ENCODE results near the gene TOR1A. TPM values are rescaled to one million over a fixed set of nuclear protein-coding genes. Genes with fewer than 3 reads are reported as not detected.

TOR1A gene, protein sequence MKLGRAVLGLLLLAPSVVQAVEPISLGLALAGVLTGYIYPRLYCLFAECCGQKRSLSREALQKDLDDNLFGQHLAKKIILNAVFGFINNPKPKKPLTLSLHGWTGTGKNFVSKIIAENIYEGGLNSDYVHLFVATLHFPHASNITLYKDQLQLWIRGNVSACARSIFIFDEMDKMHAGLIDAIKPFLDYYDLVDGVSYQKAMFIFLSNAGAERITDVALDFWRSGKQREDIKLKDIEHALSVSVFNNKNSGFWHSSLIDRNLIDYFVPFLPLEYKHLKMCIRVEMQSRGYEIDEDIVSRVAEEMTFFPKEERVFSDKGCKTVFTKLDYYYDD
- 10 to 100 TPM; 17.4 to 27.0 TPM for total RNA-seq

DNA sequence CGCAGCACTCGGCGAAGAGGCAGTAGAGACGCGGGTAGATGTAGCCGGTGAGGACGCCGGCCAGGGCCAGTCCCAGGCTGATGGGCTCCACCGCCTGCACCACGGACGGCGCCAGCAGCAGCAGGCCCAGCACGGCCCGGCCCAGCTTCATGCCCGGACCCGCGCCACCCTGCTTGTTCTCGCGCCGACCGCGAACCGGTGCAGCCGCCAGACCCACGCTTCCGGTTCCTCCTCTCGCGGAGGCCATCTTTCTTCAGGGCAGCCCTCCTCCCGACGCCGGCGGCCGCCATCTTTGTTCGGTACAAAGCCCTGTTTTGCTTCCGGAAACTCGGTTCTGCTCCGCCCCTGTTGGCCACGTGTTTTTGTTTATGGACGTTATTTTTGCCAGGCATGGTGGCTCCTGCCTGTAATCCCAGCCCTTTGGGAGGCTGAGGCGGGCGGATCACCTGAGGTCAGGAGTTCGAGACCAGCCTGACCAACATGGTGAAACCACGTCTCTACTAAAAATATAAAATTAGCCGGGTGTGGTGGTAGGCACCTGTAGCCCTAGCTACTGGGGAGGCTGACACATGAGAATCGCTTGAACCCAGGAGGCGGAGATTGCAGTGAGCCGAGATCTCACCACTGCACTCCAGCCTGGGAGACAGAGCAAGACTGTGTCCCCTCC is at the start of gene TOR1A:
Gene TOR1A, minus strand, starts transcription at position 202 of the 667 bp plus-strand sequence. Its CDS starts 51 bp downstream, at position 151.
- H3K27me3 ChIP-seq: no peaks in the 10 kb centered on the region
- H3K4me1 ChIP-seq: peaks cover 9% of the 10 kb centered on the region
- intact Hi-C loops (cut with DNase I): no loop called here
- peaks cover 3 to 11% of the 10 kb centered on the region in 2 donors for H3K36me3 ChIP-seq (replicated peaks in 1 of 2; ENCODE audit: insufficient read depth in 1 of 2, low read depth in 2 of 2)
- DNase-seq: peak; percentile 96 to 97 (median 96)
- peak within 1 kb of the TSS in 3 of 4 donors; percentile 49 to 77 (median 71) for H3K27ac ChIP-seq
- ATAC-seq: peak; percentile 99
- no peaks in the 10 kb centered on the region for H3K9me3 ChIP-seq
- TF ChIP-seq, protein P1, sequence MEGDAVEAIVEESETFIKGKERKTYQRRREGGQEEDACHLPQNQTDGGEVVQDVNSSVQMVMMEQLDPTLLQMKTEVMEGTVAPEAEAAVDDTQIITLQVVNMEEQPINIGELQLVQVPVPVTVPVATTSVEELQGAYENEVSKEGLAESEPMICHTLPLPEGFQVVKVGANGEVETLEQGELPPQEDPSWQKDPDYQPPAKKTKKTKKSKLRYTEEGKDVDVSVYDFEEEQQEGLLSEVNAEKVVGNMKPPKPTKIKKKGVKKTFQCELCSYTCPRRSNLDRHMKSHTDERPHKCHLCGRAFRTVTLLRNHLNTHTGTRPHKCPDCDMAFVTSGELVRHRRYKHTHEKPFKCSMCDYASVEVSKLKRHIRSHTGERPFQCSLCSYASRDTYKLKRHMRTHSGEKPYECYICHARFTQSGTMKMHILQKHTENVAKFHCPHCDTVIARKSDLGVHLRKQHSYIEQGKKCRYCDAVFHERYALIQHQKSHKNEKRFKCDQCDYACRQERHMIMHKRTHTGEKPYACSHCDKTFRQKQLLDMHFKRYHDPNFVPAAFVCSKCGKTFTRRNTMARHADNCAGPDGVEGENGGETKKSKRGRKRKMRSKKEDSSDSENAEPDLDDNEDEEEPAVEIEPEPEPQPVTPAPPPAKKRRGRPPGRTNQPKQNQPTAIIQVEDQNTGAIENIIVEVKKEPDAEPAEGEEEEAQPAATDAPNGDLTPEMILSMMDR (IDR thresholded peaks at IDR 0.05): no peak
- TF ChIP-seq POLR2A (IDR thresholded peaks at IDR 0.05): peak; percentile 35 to 75 (median 71)
- H3K4me3 ChIP-seq: peak within 1 kb of the TSS; percentile 93 to 94
- WGBS, 2 donors: 3 to 18% methylated on average over 9 to 47 of the region's 47 CpGs

DNA sequence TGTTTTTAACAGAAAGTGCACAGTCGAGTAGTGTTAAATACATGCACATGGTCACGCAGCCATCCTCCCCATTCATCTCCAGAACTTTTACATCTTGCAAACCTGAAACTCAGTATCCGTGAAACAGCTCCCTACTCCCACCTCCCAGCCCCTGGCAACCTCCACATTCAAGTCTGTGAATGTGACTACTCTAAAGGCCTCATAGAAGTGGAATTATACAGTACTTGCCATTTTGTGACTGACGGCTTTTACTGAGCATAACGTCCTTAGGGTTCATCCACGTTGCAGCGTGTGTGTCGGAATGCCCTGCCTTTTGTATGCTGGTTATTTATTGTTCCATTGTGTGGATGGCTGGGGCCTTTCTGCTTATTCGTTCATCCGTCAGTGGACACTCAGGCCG is 47.1 kb upstream of the TOR1A start:
- Histone ChIP-seq H3K4me3 (no peak overlapping the region), H3K9me3 (no peaks in the 10 kb centered on the region), H3K36me3 (replicated peaks in 1 of 2; ENCODE audit: insufficient read depth in 1 of 2, low read depth in 2 of 2) (peaks cover 0 to 5% of the 10 kb centered on the region in 2 donors), H3K27ac (no peak overlapping the region), H3K27me3 (no peaks in the 10 kb centered on the region), H3K4me1 (no peaks in the 10 kb centered on the region)
- 93% methylated on average over 10 of the region's 11 CpGs for WGBS, 2 donors
- DNase-seq (no peak), ATAC-seq (no peak)
- intact Hi-C loops (cut with DNase I): no loop called here
- TF ChIP-seq, protein P1 (IDR thresholded peaks at IDR 0.05): no peak
- no peak for TF ChIP-seq POLR2A (IDR thresholded peaks at IDR 0.05)

DNA sequence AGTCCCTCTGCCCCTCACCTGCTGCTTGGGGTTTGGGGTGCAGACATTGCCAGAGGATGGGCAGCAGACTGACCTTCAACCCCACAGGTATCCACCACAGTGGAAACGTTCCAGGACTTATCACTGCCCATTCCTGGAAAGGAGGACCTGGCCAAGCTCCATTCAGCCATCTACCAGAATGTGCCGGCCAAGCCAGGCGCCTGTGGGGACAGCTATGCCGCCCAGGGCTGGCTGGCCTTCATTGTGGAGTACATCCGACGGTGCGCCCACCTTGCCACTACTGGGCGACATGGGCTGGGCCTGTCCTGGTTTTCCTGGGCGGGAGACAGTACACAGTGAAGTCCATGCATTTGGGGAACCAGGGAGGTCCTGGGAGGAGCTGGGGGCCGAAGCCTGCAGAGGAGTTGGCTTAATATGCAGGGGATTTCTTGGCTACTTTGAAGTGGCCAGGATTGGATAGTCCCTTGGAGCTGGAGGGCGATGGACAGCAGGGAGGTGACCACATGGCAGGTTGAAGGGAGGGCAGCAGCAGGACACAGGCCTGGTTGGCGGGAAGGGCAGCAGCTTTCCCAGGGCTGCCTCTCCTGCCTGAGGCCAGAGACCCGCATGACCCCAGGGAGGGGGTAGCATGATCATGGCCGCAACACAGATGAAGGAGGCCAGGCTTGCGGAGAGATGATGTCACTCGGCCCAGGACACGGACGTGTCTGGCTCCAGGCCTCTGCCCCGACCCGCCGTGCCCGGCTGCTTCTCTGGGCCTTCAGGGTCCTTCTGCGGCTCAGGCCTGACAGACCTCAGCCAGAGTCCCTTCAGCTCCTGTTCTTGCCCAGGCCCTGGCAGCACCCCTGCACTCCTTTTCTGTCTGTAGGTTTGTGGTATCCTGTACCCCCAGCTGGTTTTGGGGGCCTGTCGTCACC is 45.9 kb upstream of the TOR1A start:
- TF ChIP-seq, protein P1 (IDR thresholded peaks at IDR 0.05): no peak
- no peak for TF ChIP-seq POLR2A (IDR thresholded peaks at IDR 0.05)
- DNase-seq (no peak), ATAC-seq (no peak)
- peaks cover 3 to 4% of the 10 kb centered on the region in 2 donors for H3K36me3 ChIP-seq (replicated peaks in 1 of 2; ENCODE audit: insufficient read depth in 1 of 2, low read depth in 2 of 2)
- H3K27me3 ChIP-seq: no peaks in the 10 kb centered on the region
- H3K27ac ChIP-seq: no peak overlapping the region
- no peak overlapping the region for H3K4me3 ChIP-seq
- H3K9me3 ChIP-seq: no peaks in the 10 kb centered on the region
- 89 to 96% methylated on average over 9 to 22 of the region's 24 CpGs for WGBS, 2 donors
- no peaks in the 10 kb centered on the region for H3K4me1 ChIP-seq
- intact Hi-C loops (cut with DNase I): no loop called here

DNA sequence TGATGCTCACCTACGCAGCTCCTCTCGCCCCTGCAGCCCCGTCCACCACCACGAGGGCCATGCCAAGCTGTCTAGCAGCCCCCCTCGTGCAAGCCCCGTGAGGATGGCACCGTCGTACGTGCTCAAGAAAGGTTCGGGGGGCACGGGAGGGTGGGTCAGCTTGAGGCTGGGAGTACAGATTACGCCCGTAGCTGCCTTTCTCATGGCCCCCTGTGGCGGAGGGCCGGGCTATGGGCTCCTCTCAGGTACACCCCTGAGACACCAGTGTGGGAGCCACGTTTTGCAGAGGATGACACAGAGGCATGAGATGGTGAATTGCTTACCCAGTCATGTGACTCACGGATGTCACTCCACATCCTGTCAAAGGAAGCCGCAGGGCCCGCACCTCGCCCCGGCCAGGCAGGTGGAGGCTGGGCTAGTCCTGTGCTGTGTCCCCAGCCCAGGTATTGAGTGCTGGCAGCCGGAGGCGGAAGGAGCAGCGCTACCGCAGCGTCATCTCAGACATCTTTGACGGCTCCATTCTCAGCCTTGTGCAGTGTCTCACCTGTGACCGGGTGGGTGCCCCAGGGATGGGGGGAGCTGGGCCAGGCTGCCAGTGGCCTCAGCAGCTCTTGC is 45.0 kb upstream of the TOR1A start:
- H3K4me1 ChIP-seq: no peaks in the 10 kb centered on the region
- DNase-seq (peak in 1 of 4 donors; percentile 38), ATAC-seq (no peak)
- H3K36me3 ChIP-seq (replicated peaks in 1 of 2; ENCODE audit: insufficient read depth in 1 of 2, low read depth in 2 of 2): peaks cover 0 to 3% of the 10 kb centered on the region in 2 donors
- H3K4me3 ChIP-seq: no peak overlapping the region
- H3K9me3 ChIP-seq: no peaks in the 10 kb centered on the region
- no peaks in the 10 kb centered on the region for H3K27me3 ChIP-seq
- WGBS, 2 donors: 81 to 86% methylated on average over 9 to 28 of the region's 28 CpGs
- intact Hi-C loops (cut with DNase I): no loop called here
- no peak overlapping the region for H3K27ac ChIP-seq
- TF ChIP-seq POLR2A (IDR thresholded peaks at IDR 0.05): no peak
- TF ChIP-seq, protein P1 (IDR thresholded peaks at IDR 0.05): no peak
